Measurements from ENCODE around the gene MYO1D. TPM values are rescaled to one million over a fixed set of nuclear protein-coding genes. Genes with fewer than 3 reads are reported as not detected.
"Not testable (repeated sequence)": the region's sequence is repeated elsewhere in the genome, so short reads cannot be mapped to it uniquely, and the experiment has no call there.

MYO1D gene
- total RNA-seq, 1 donor from 2014 or later, result 24.9 TPM

- no peak for TF ChIP-seq CTCF (conservative IDR thresholded peaks at IDR 0.05)
- Mint-ChIP-seq H3K27ac (no peak overlapping the region), H3K4me1 (ENCODE audit: unreplicated experiment) (no peaks in the 10 kb centered on the region), H3K27me3 (no peaks in the 10 kb centered on the region), H3K9me3 (no peaks in the 10 kb centered on the region), H3K36me3 (peaks cover 4% of the 10 kb centered on the region), H3K4me3 (no peak overlapping the region)
- no peak for DNase-seq (ENCODE audit: extremely low spot score, unreplicated experiment)
These were observed 343.6 kb downstream of the MYO1D start for GRCh38 chr17:32533296-32533695.

- no peak overlapping the region for H3K4me3 Mint-ChIP-seq
- DNase-seq (ENCODE audit: extremely low spot score, unreplicated experiment), result no peak
- peaks cover 4% of the 10 kb centered on the region for H3K4me1 Mint-ChIP-seq (ENCODE audit: unreplicated experiment)
- no peak for TF ChIP-seq CTCF (conservative IDR thresholded peaks at IDR 0.05)
- H3K27ac Mint-ChIP-seq, result no peak overlapping the region
- no peaks in the 10 kb centered on the region for H3K9me3 Mint-ChIP-seq
- no peaks in the 10 kb centered on the region for H3K27me3 Mint-ChIP-seq
- H3K36me3 Mint-ChIP-seq, result peaks cover 4% of the 10 kb centered on the region
These were observed 347.3 kb downstream of the MYO1D start for GRCh38 chr17:32529604-32530003.

- no peak overlapping the region for H3K27ac Mint-ChIP-seq
These were observed 348.1 kb downstream of the MYO1D start for GRCh38 chr17:32528825-32529224.

GRCh38 chr17:32527146-32527545 lies 349.8 kb downstream of the MYO1D start:
- H3K4me3 Mint-ChIP-seq, result no peak overlapping the region
- no peak overlapping the region for H3K27ac Mint-ChIP-seq

More at GRCh38 chr17:32528825-32529224, 348.1 kb downstream of the MYO1D start:
- Mint-ChIP-seq H3K36me3 (peaks cover 4% of the 10 kb centered on the region), H3K4me1 (ENCODE audit: unreplicated experiment) (peaks cover 4% of the 10 kb centered on the region), H3K4me3 (no peak overlapping the region), H3K9me3 (no peaks in the 10 kb centered on the region), H3K27me3 (no peaks in the 10 kb centered on the region)
- DNase-seq (ENCODE audit: extremely low spot score, unreplicated experiment), result no peak
- no peak for TF ChIP-seq CTCF (conservative IDR thresholded peaks at IDR 0.05)

GRCh38 chr17:32525122-32525521 lies 351.8 kb downstream of the MYO1D start:
- H3K36me3 Mint-ChIP-seq, result no peaks in the 10 kb centered on the region
- H3K27me3 Mint-ChIP-seq, result no peaks in the 10 kb centered on the region
- H3K4me1 Mint-ChIP-seq (ENCODE audit: unreplicated experiment), result peaks cover 25% of the 10 kb centered on the region
- no peak overlapping the region for H3K27ac Mint-ChIP-seq
- TF ChIP-seq CTCF (conservative IDR thresholded peaks at IDR 0.05), result no peak
- H3K4me3 Mint-ChIP-seq, result no peak overlapping the region
- H3K9me3 Mint-ChIP-seq, result no peaks in the 10 kb centered on the region
- no peak for DNase-seq (ENCODE audit: extremely low spot score, unreplicated experiment)

More at GRCh38 chr17:32527146-32527545, 349.8 kb downstream of the MYO1D start:
- Mint-ChIP-seq H3K36me3 (no peaks in the 10 kb centered on the region), H3K9me3 (no peaks in the 10 kb centered on the region), H3K27me3 (no peaks in the 10 kb centered on the region), H3K4me1 (ENCODE audit: unreplicated experiment) (peaks cover 12% of the 10 kb centered on the region)
- TF ChIP-seq CTCF (conservative IDR thresholded peaks at IDR 0.05), result no peak
- DNase-seq (ENCODE audit: extremely low spot score, unreplicated experiment), result no peak

GRCh38 chr17:32524553-32524880 lies 352.4 kb downstream of the MYO1D start:
- not testable (repeated sequence) for H3K9me3 Mint-ChIP-seq; H3K4me3 Mint-ChIP-seq; DNase-seq (ENCODE audit: extremely low spot score, unreplicated experiment); H3K36me3 Mint-ChIP-seq; H3K27ac Mint-ChIP-seq; H3K27me3 Mint-ChIP-seq
- peaks cover 31% of the 10 kb centered on the region for H3K4me1 Mint-ChIP-seq (ENCODE audit: unreplicated experiment)
